ENCODE results near the gene PROP1.
"Not testable (repeated sequence)": the region's sequence is repeated elsewhere in the genome, so short reads cannot be mapped to it uniquely, and the experiment has no call there.

PROP1 gene

GRCh38 chr5:177943805-177944736 is 52.0 kb downstream of the PROP1 start:
- DNase-seq: not testable (repeated sequence)

GRCh38 chr5:177942896-177943295 is 53.1 kb downstream of the PROP1 start:
- not testable (repeated sequence) for DNase-seq

All from NCI-H1105 (cell line).